Dendritic cell treated with granulocyte-macrophage colony-stimulating factor and Interleukin-4, amounts not matched to agents 40 ng/mL and 50 ng/mL, for 4 days (primary cell): ENCODE measurements around the gene UTP4.
"Not testable (repeated sequence)": the region's sequence is repeated elsewhere in the genome, so short reads cannot be mapped to it uniquely, and the experiment has no call there.

ENCODE experiments used
- H3K27ac Mint-ChIP-seq: one replicate; pipeline ENCODE4 v1.8.0; 2022; ENCODE audit warnings: mild to moderate bottlenecking, mixed read lengths
- H3K27me3 Mint-ChIP-seq: one replicate; pipeline ENCODE4 v1.8.0; 2022; ENCODE audit warnings: mild to moderate bottlenecking, mixed read lengths
- H3K36me3 Mint-ChIP-seq: one replicate; pipeline ENCODE4 v1.8.0; 2022; ENCODE audit warnings: low read depth, mixed read lengths
- H3K4me1 Mint-ChIP-seq: one replicate; pipeline ENCODE4 v1.8.0; 2022; ENCODE audit warnings: low read depth, mixed read lengths
- H3K4me3 Mint-ChIP-seq: one replicate; pipeline ENCODE4 v1.8.0; 2022; ENCODE audit warnings: mild to moderate bottlenecking, moderate library complexity, mixed read lengths
- H3K9me3 Mint-ChIP-seq: one replicate; pipeline ENCODE4 v1.8.0; 2022; ENCODE audit warnings: mixed read lengths
- intact Hi-C: fragments of 100-400 bp; cut with micrococcal nuclease; formaldehyde crosslinking; loops from one replicate; pipeline ENCODE4 v1.15.0; 2022

UTP4 gene

GRCh38 chr16:69115361-69115760, 17.1 kb upstream of the UTP4 start:
- no peak overlapping the region for H3K27ac Mint-ChIP-seq
- H3K36me3 Mint-ChIP-seq: peaks cover 100% of the 10 kb centered on the region
- peaks cover 5% of the 10 kb centered on the region for H3K4me1 Mint-ChIP-seq
- no peak overlapping the region for H3K4me3 Mint-ChIP-seq
- H3K27me3 Mint-ChIP-seq: no peaks in the 10 kb centered on the region
- no peaks in the 10 kb centered on the region for H3K9me3 Mint-ChIP-seq
- intact Hi-C loops: no loop called here

GRCh38 chr16:69115837-69116236, 16.6 kb upstream of the UTP4 start:
- Mint-ChIP-seq H3K4me1 (peaks cover 5% of the 10 kb centered on the region), H3K27ac (no peak overlapping the region), H3K9me3 (no peaks in the 10 kb centered on the region), H3K27me3 (no peaks in the 10 kb centered on the region), H3K4me3 (no peak overlapping the region), H3K36me3 (peaks cover 100% of the 10 kb centered on the region)
- intact Hi-C loops: no loop called here

- peaks cover 100% of the 10 kb centered on the region for H3K36me3 Mint-ChIP-seq
- no peak overlapping the region for H3K27ac Mint-ChIP-seq
- intact Hi-C loops: no loop called here
- H3K4me3 Mint-ChIP-seq: no peak overlapping the region
- H3K27me3 Mint-ChIP-seq: no peaks in the 10 kb centered on the region
- no peaks in the 10 kb centered on the region for H3K9me3 Mint-ChIP-seq
- peaks cover 5% of the 10 kb centered on the region for H3K4me1 Mint-ChIP-seq
Measured at GRCh38 chr16:69116256-69116875, 16.1 kb upstream of the UTP4 start.

GRCh38 chr16:69116906-69117305, 15.5 kb upstream of the UTP4 start:
- H3K27ac Mint-ChIP-seq: no peak overlapping the region
- no peak overlapping the region for H3K4me3 Mint-ChIP-seq
- intact Hi-C loops: no loop called here
- peaks cover 100% of the 10 kb centered on the region for H3K36me3 Mint-ChIP-seq
- H3K27me3 Mint-ChIP-seq: no peaks in the 10 kb centered on the region
- no peaks in the 10 kb centered on the region for H3K9me3 Mint-ChIP-seq
- peaks cover 5% of the 10 kb centered on the region for H3K4me1 Mint-ChIP-seq

- H3K4me3 Mint-ChIP-seq: no peak overlapping the region
- intact Hi-C loops: no loop called here
- no peaks in the 10 kb centered on the region for H3K27me3 Mint-ChIP-seq
- no peak overlapping the region for H3K27ac Mint-ChIP-seq
- no peaks in the 10 kb centered on the region for H3K4me1 Mint-ChIP-seq
- no peaks in the 10 kb centered on the region for H3K9me3 Mint-ChIP-seq
- H3K36me3 Mint-ChIP-seq: peaks cover 95% of the 10 kb centered on the region
Measured at GRCh38 chr16:69118468-69118867, 14.0 kb upstream of the UTP4 start.

- intact Hi-C loops: no loop called here
- peaks cover 89% of the 10 kb centered on the region for H3K36me3 Mint-ChIP-seq
- no peak overlapping the region for H3K4me3 Mint-ChIP-seq
- no peaks in the 10 kb centered on the region for H3K9me3 Mint-ChIP-seq
- H3K4me1 Mint-ChIP-seq: no peaks in the 10 kb centered on the region
- H3K27ac Mint-ChIP-seq: no peak overlapping the region
- H3K27me3 Mint-ChIP-seq: no peaks in the 10 kb centered on the region
Measured at GRCh38 chr16:69118994-69119393, 13.5 kb upstream of the UTP4 start.

- intact Hi-C loops: no loop called here
- H3K27me3 Mint-ChIP-seq: no peaks in the 10 kb centered on the region
- H3K27ac Mint-ChIP-seq: no peak overlapping the region
- no peaks in the 10 kb centered on the region for H3K9me3 Mint-ChIP-seq
- H3K4me1 Mint-ChIP-seq: no peaks in the 10 kb centered on the region
- peaks cover 84% of the 10 kb centered on the region for H3K36me3 Mint-ChIP-seq
- H3K4me3 Mint-ChIP-seq: no peak overlapping the region
Measured at GRCh38 chr16:69119536-69119935, 12.9 kb upstream of the UTP4 start.

- no peak overlapping the region for H3K27ac Mint-ChIP-seq
- H3K36me3 Mint-ChIP-seq: peaks cover 78% of the 10 kb centered on the region
- H3K4me3 Mint-ChIP-seq: no peak overlapping the region
- no peaks in the 10 kb centered on the region for H3K4me1 Mint-ChIP-seq
- intact Hi-C loops: loop anchor here (5.0 to 10.0 kb wide), 2 partner anchors 415 to 593 kb away; no protein-coding TSS in a partner anchor
- H3K9me3 Mint-ChIP-seq: no peaks in the 10 kb centered on the region
- no peaks in the 10 kb centered on the region for H3K27me3 Mint-ChIP-seq
Measured at GRCh38 chr16:69120096-69120664, 12.3 kb upstream of the UTP4 start.

- Mint-ChIP-seq H3K4me1 (peaks cover 12% of the 10 kb centered on the region), H3K27ac (no peak overlapping the region), H3K9me3 (no peaks in the 10 kb centered on the region), H3K27me3 (no peaks in the 10 kb centered on the region), H3K36me3 (peaks cover 64% of the 10 kb centered on the region), H3K4me3 (no peak overlapping the region)
- intact Hi-C loops: loop anchor here (2.0 to 10.0 kb wide), 3 partner anchors 221 to 597 kb away; no protein-coding TSS in a partner anchor
Measured at GRCh38 chr16:69123910-69124309, 8.5 kb upstream of the UTP4 start.

- intact Hi-C loops: loop anchor here (2.0 to 10.0 kb wide), 3 partner anchors 222 to 597 kb away; no protein-coding TSS in a partner anchor
Measured at GRCh38 chr16:69124406-69124805, 8.0 kb upstream of the UTP4 start.

GRCh38 chr16:69124961-69125360, 7.5 kb upstream of the UTP4 start:
- not testable (repeated sequence) for H3K4me3 Mint-ChIP-seq, H3K27me3 Mint-ChIP-seq, H3K9me3 Mint-ChIP-seq, H3K27ac Mint-ChIP-seq
- Mint-ChIP-seq H3K4me1 (peaks cover 18% of the 10 kb centered on the region), H3K36me3 (peaks cover 56% of the 10 kb centered on the region)
- intact Hi-C loops: loop anchor here (2.0 to 10.0 kb wide), 3 partner anchors 222 to 598 kb away; no protein-coding TSS in a partner anchor

More at GRCh38 chr16:69124406-69124805, 8.0 kb upstream of the UTP4 start:
- H3K9me3 Mint-ChIP-seq, H3K4me3 Mint-ChIP-seq, H3K27me3 Mint-ChIP-seq, H3K27ac Mint-ChIP-seq: not testable (repeated sequence)
- peaks cover 61% of the 10 kb centered on the region for H3K36me3 Mint-ChIP-seq
- H3K4me1 Mint-ChIP-seq: peaks cover 14% of the 10 kb centered on the region

GRCh38 chr16:69126221-69126620, 6.2 kb upstream of the UTP4 start:
- Mint-ChIP-seq H3K27ac (no peak overlapping the region), H3K27me3 (no peaks in the 10 kb centered on the region), H3K4me1 (peaks cover 23% of the 10 kb centered on the region), H3K4me3 (no peak overlapping the region), H3K9me3 (no peaks in the 10 kb centered on the region), H3K36me3 (peaks cover 46% of the 10 kb centered on the region)
- intact Hi-C loops: loop anchor here (10.0 kb wide), 1 partner anchor 421 kb away; no protein-coding TSS in a partner anchor

GRCh38 chr16:69126801-69127200, 5.6 kb upstream of the UTP4 start:
- not testable (repeated sequence) for H3K27me3 Mint-ChIP-seq, H3K27ac Mint-ChIP-seq, H3K4me3 Mint-ChIP-seq, H3K9me3 Mint-ChIP-seq
- peaks cover 46% of the 10 kb centered on the region for H3K36me3 Mint-ChIP-seq
- H3K4me1 Mint-ChIP-seq: peaks cover 26% of the 10 kb centered on the region
- intact Hi-C loops: loop anchor here (10.0 kb wide), 1 partner anchor 422 kb away; no protein-coding TSS in a partner anchor

GRCh38 chr16:69127966-69128510, 4.4 kb upstream of the UTP4 start:
- H3K36me3 Mint-ChIP-seq: peaks cover 50% of the 10 kb centered on the region
- H3K9me3 Mint-ChIP-seq: no peaks in the 10 kb centered on the region
- no peak overlapping the region for H3K4me3 Mint-ChIP-seq
- H3K4me1 Mint-ChIP-seq: peaks cover 30% of the 10 kb centered on the region
- no peak overlapping the region for H3K27ac Mint-ChIP-seq
- intact Hi-C loops: loop anchor here (10.0 kb wide), 1 partner anchor 423 kb away; no protein-coding TSS in a partner anchor
- no peaks in the 10 kb centered on the region for H3K27me3 Mint-ChIP-seq
